BLaER1 treated with 17β-estradiol and CSF1 and Interleukin-3, amounts not matched to agents 10 nM and 100 nM (cell line): ENCODE measurements around the gene NAALADL2.

ENCODE experiments used
- H3K27ac ChIP-seq, 11 experiments: shearing (Covaris generic); formaldehyde crosslinking; 2 replicates each; pipeline ENCODE4 v1.8.1; 2022
- H3K27me3 ChIP-seq, 11 experiments: shearing (Covaris generic); formaldehyde crosslinking; 2 replicates each; pipeline ENCODE4 v1.8.1; 2022
- H3K36me3 ChIP-seq, 11 experiments: shearing (Covaris generic); formaldehyde crosslinking; 2 replicates each; pipeline ENCODE4 v1.8.1; 2022
- H3K4me1 ChIP-seq, 10 experiments: shearing (Covaris generic); formaldehyde crosslinking; 2 replicates each; pipeline ENCODE4 v1.8.1; 2022
- H3K4me2 ChIP-seq, 11 experiments: shearing (Covaris generic); formaldehyde crosslinking; 2 replicates each; pipeline ENCODE4 v1.8.1; 2022
- H3K4me3 ChIP-seq, 10 experiments: shearing (Covaris generic); formaldehyde crosslinking; 2 replicates each; pipeline ENCODE4 v1.8.1; 2022
- H3K9ac ChIP-seq, 11 experiments: shearing (Covaris generic); formaldehyde crosslinking; 2 replicates each; pipeline ENCODE4 v1.8.1; 2022
- H3K9me3 ChIP-seq, 11 experiments: shearing (Covaris generic); formaldehyde crosslinking; replicated peaks in 1 of 11; 2 replicates each; pipeline ENCODE4 v1.8.1; 2022
- H4K20me1 ChIP-seq, 11 experiments: shearing (Covaris generic); formaldehyde crosslinking; 2 replicates each; pipeline ENCODE4 v1.8.1; 2022
- Cebpa-rat ChIP-seq, 11 experiments: shearing (Covaris generic); IDR thresholded peaks; 2 replicates each; pipeline ENCODE4 v1.8.1; 2022

NAALADL2 gene

GRCh38 chr3:175737646-175738572, 878.8 kb downstream of the NAALADL2 start:
- Histone ChIP-seq H3K9ac (no peak overlapping the region), H3K4me2 (no peak overlapping the region)

GRCh38 chr3:175741951-175742350, 882.8 kb downstream of the NAALADL2 start:
- no peak overlapping the region for H3K27ac ChIP-seq
- TF ChIP-seq Cebpa-rat (IDR thresholded peaks at IDR 0.05), result no peak
- H4K20me1 ChIP-seq, result no peaks in the 10 kb centered on the region
- H3K4me1 ChIP-seq, result no peaks in the 10 kb centered on the region
- H3K4me2 ChIP-seq, result no peak overlapping the region
- no peaks in the 10 kb centered on the region for H3K27me3 ChIP-seq
- H3K9ac ChIP-seq, result no peak overlapping the region
- H3K9me3 ChIP-seq, result peaks cover 0 to 17% (median 9%) of the 10 kb centered on the region in 11 experiments; a peak in 11 of 22 replicates
- no peaks in the 10 kb centered on the region for H3K36me3 ChIP-seq
- no peak overlapping the region for H3K4me3 ChIP-seq

More at GRCh38 chr3:175737646-175738572, 878.8 kb downstream of the NAALADL2 start:
- no peaks in the 10 kb centered on the region for H4K20me1 ChIP-seq
- H3K4me1 ChIP-seq, result no peaks in the 10 kb centered on the region
- no peak for TF ChIP-seq Cebpa-rat (IDR thresholded peaks at IDR 0.05)
- H3K4me3 ChIP-seq, result no peak overlapping the region
- no peaks in the 10 kb centered on the region for H3K36me3 ChIP-seq
- H3K27ac ChIP-seq, result no peak overlapping the region
- H3K27me3 ChIP-seq, result no peaks in the 10 kb centered on the region
- peaks cover 23 to 42% (median 30%) of the 10 kb centered on the region in 11 experiments for H3K9me3 ChIP-seq

GRCh38 chr3:175743733-175744400, 884.7 kb downstream of the NAALADL2 start:
- H3K36me3 ChIP-seq, result no peaks in the 10 kb centered on the region
- peaks cover 0 to 17% (median 6%) of the 10 kb centered on the region in 11 experiments; a peak in 10 of 22 replicates for H3K9me3 ChIP-seq
- no peak overlapping the region for H3K27ac ChIP-seq
- no peak for TF ChIP-seq Cebpa-rat (IDR thresholded peaks at IDR 0.05)
- H3K4me2 ChIP-seq, result no peak overlapping the region
- no peaks in the 10 kb centered on the region for H3K4me1 ChIP-seq
- no peaks in the 10 kb centered on the region for H3K27me3 ChIP-seq
- H4K20me1 ChIP-seq, result no peaks in the 10 kb centered on the region
- H3K9ac ChIP-seq, result no peak overlapping the region
- H3K4me3 ChIP-seq, result no peak overlapping the region

- no peaks in the 10 kb centered on the region for H3K27me3 ChIP-seq
- no peak for TF ChIP-seq Cebpa-rat (IDR thresholded peaks at IDR 0.05)
- H4K20me1 ChIP-seq, result no peaks in the 10 kb centered on the region
- no peak overlapping the region for H3K4me2 ChIP-seq
- no peak overlapping the region for H3K9ac ChIP-seq
- no peaks in the 10 kb centered on the region for H3K4me1 ChIP-seq
- H3K4me3 ChIP-seq, result no peak overlapping the region
- H3K27ac ChIP-seq, result no peak overlapping the region
- peaks cover 0 to 17% (median 6%) of the 10 kb centered on the region in 11 experiments; a peak in 10 of 22 replicates for H3K9me3 ChIP-seq
- H3K36me3 ChIP-seq, result no peaks in the 10 kb centered on the region
These were observed 887.2 kb downstream of the NAALADL2 start for GRCh38 chr3:175746308-175746707.

GRCh38 chr3:175748087-175748730, 889.1 kb downstream of the NAALADL2 start:
- H3K27ac ChIP-seq, result no peak overlapping the region
- no peaks in the 10 kb centered on the region for H3K27me3 ChIP-seq
- H3K9me3 ChIP-seq, result peaks cover 0 to 5% (median under 1%) of the 10 kb centered on the region in 11 experiments; a peak in 5 of 22 replicates
- H4K20me1 ChIP-seq, result no peaks in the 10 kb centered on the region
- H3K36me3 ChIP-seq, result no peaks in the 10 kb centered on the region
- no peak overlapping the region for H3K4me2 ChIP-seq
- no peak for TF ChIP-seq Cebpa-rat (IDR thresholded peaks at IDR 0.05)
- H3K4me1 ChIP-seq, result no peaks in the 10 kb centered on the region
- H3K4me3 ChIP-seq, result no peak overlapping the region
- H3K9ac ChIP-seq, result no peak overlapping the region

- Histone ChIP-seq H3K4me1 (no peaks in the 10 kb centered on the region), H3K4me2 (no peak overlapping the region), H3K4me3 (no peak overlapping the region), H3K9me3 (no peaks in the 10 kb centered on the region), H3K36me3 (no peaks in the 10 kb centered on the region), H4K20me1 (no peaks in the 10 kb centered on the region), H3K27ac (no peak overlapping the region), H3K9ac (no peak overlapping the region), H3K27me3 (no peaks in the 10 kb centered on the region)
- TF ChIP-seq Cebpa-rat (IDR thresholded peaks at IDR 0.05), result no peak
These were observed 890.8 kb downstream of the NAALADL2 start for GRCh38 chr3:175749981-175750380.

- H3K4me3 ChIP-seq, result no peak overlapping the region
- no peaks in the 10 kb centered on the region for H3K27me3 ChIP-seq
- H3K4me2 ChIP-seq, result no peak overlapping the region
- no peaks in the 10 kb centered on the region for H3K36me3 ChIP-seq
- H3K27ac ChIP-seq, result no peak overlapping the region
- H3K4me1 ChIP-seq, result no peaks in the 10 kb centered on the region
- no peak for TF ChIP-seq Cebpa-rat (IDR thresholded peaks at IDR 0.05)
- no peak overlapping the region for H3K9ac ChIP-seq
- no peaks in the 10 kb centered on the region for H4K20me1 ChIP-seq
- H3K9me3 ChIP-seq, result no peaks in the 10 kb centered on the region
These were observed 892.0 kb downstream of the NAALADL2 start for GRCh38 chr3:175751089-175751488.

GRCh38 chr3:175763948-175764347, 904.8 kb downstream of the NAALADL2 start:
- Histone ChIP-seq H3K4me3 (no peak overlapping the region), H4K20me1 (no peaks in the 10 kb centered on the region), H3K4me2 (no peak overlapping the region), H3K27me3 (no peaks in the 10 kb centered on the region), H3K36me3 (no peaks in the 10 kb centered on the region), H3K27ac (no peak overlapping the region), H3K4me1 (no peaks in the 10 kb centered on the region), H3K9me3 (peaks cover 0 to 7% (median 0%) of the 10 kb centered on the region in 11 experiments; a peak in 2 of 22 replicates), H3K9ac (no peak overlapping the region)
- TF ChIP-seq Cebpa-rat (IDR thresholded peaks at IDR 0.05), result no peak

- Histone ChIP-seq H3K27me3 (no peaks in the 10 kb centered on the region), H3K27ac (no peak overlapping the region), H3K9ac (no peak overlapping the region), H3K4me3 (no peak overlapping the region), H3K4me1 (no peaks in the 10 kb centered on the region), H4K20me1 (no peaks in the 10 kb centered on the region), H3K4me2 (no peak overlapping the region), H3K36me3 (no peaks in the 10 kb centered on the region), H3K9me3 (peaks cover 0 to 7% (median 0%) of the 10 kb centered on the region in 11 experiments; a peak in 2 of 22 replicates)
- no peak for TF ChIP-seq Cebpa-rat (IDR thresholded peaks at IDR 0.05)
These were observed 905.6 kb downstream of the NAALADL2 start for GRCh38 chr3:175764722-175765121.
